HG03175 (cell line): ENCODE data around the gene TEX38.

Experiments
- ATAC-seq: cut with Tn5 transposase; IDR thresholded peaks from one replicate; pipeline ENCODE4 v1.9.1; 2021; ENCODE audit warnings: mild to moderate bottlenecking, moderate library complexity; ENCODE audit not compliant: unreplicated experiment

The TEX38 gene

DNA sequence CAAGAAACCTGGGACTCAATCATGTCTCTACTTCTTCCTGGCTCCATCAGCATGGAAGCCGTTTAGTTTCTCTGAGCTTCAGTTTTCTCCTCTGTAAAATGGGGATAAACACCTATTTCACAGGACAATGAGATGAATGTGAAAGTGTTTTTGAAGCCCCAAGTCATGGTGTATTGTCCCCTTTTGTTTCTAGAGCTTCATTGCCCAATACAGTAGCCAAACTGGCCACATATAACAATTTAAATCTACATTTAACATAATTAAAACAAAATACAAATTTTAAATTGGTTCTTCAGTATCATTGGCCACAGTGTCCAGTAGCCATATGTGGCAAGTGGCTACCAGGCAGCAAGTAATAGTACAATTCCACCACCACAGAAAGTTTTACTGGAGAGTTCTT is 49.5 kb downstream of the TEX38 start:
- no peak for ATAC-seq

DNA sequence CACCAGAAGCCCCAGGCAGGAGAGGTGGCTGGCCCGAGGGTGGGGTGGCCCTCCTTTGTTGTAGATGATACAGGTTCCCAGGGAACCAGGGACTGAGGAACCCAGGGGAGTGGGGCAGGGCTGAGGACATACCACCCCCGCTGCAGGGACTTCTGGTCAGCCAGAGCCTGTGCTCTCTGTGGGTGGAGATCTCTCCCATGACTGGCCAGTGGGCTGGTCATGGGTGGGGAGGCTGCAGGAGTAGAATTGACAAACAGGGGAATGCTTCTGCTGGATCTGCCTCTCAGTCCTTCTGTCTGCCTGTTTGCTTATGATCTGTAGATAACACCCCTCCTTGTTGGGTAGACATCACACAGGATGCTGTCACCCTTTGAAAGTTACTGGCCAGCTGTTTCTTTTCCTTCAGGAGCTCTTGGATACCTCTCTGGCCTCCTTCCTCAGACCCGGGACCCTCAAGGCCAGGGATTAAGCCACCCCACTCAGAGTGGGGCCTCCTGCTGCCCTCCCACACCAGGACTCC is 50.1 kb downstream of the TEX38 start:
- ATAC-seq, result no peak
